ENCODE measurements around the gene FRAT1.

DNA sequence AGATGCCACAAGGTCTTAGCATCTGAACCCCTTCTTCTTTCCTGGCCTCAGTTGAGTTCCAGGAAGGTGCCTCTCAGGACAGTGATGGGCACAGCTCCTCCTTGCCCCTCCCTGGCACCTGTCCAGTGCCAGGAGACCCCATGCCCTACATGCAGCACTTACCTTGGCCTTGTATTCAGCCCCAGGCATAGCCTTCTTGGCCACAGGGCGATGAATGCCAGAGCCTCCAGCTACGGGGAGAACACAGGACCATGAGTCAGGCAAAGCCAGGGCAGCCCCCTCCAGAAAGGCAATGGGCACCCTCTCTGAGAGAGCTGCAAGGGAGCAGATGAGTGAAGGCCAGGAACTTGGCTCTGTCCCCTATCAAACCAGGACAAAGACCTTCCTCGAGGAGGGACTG, 39.7 kb downstream of the FRAT1 start:
- TF ChIP-seq, protein P1, sequence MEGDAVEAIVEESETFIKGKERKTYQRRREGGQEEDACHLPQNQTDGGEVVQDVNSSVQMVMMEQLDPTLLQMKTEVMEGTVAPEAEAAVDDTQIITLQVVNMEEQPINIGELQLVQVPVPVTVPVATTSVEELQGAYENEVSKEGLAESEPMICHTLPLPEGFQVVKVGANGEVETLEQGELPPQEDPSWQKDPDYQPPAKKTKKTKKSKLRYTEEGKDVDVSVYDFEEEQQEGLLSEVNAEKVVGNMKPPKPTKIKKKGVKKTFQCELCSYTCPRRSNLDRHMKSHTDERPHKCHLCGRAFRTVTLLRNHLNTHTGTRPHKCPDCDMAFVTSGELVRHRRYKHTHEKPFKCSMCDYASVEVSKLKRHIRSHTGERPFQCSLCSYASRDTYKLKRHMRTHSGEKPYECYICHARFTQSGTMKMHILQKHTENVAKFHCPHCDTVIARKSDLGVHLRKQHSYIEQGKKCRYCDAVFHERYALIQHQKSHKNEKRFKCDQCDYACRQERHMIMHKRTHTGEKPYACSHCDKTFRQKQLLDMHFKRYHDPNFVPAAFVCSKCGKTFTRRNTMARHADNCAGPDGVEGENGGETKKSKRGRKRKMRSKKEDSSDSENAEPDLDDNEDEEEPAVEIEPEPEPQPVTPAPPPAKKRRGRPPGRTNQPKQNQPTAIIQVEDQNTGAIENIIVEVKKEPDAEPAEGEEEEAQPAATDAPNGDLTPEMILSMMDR (IDR thresholded peaks at IDR 0.05) = no peak
- no peak for TF ChIP-seq ZFX (IDR thresholded peaks at IDR 0.05; ENCODE audit: borderline replicate concordance)
